TTC549 (cell line): ENCODE results near the gene MRPL37.
"Not testable (repeated sequence)": the region's sequence is repeated elsewhere in the genome, so short reads cannot be mapped to it uniquely, and the experiment has no call there.

Experiments
- FAIRE-seq: peaks from 2 replicates; lab custom pipeline; 2012; peaks lifted over from hg19 to GRCh38; lab: Jason Lieb, UNC

The MRPL37 gene

DNA sequence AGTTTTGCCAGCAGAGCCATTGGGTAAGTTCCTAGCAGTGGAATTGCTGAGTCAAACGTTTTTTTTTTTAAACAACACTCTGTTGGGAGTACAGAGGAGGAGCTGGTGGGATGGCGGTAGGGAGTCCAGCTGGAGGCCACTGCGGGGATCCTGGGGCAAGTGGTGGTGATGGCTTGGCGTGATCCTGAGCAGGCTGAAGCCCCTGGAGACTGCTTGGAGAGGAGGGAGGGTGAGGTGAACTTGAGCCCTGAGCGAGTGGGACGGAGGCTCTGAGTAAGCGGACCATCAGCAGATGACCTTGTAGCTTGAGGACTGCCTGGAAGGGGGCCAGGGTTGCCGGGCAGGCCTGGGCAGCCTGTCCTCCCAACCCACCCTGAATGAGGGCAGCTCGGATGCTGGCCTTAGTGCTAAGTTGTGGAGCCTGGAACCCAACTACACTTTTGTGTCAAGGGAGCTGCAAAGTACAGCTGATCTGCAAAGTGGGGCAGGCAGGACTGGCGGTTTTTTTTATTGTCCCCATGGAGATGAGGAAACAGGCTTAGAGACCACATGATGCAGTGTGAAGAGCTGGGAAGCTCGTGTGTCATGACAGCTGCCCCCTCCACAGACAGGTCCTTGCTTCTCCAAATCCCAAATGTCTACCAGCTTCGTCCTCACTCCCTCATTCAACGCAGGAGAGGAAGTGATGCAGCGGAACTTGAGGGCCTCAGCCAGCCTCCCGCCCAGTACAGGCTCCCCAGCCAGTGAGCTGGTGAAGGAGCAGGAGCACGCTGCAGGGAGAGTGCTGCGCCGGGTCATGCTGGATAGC, 20.2 kb downstream of the MRPL37 start:
- FAIRE-seq = no peak

DNA sequence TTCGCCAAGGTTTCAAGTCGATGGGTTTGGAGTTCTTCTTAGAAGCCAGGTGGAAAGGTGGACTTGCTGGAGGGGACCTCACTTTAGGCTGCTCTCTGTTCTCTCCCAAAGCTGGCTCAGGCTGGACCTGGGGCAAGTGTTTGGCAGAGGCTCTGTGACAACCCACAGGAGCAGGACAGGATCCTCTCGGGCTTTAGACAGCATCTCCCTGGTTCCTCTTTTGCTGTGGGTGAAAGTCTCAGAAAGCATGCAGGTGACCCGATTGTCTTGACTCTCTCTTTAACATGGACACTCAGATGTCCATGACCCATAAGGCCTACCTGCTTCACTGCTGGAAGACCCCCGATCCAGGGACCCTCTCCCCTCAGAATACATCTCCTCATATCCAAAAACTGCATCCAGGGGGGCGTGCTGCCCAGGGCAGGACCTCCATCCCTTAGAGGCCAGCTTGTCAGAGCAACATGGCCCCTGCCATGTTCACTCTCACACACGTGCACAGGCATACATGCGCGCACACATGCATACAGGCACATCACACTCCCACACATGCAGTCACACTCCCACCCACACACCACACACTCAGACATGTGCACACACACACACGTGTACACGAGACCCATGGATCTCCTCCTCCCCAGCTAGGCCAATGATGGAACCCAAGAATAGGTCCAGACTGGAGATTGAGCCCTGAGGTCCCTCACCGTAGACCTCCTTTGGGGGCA, 21.3 kb downstream of the MRPL37 start:
- no peak for FAIRE-seq

DNA sequence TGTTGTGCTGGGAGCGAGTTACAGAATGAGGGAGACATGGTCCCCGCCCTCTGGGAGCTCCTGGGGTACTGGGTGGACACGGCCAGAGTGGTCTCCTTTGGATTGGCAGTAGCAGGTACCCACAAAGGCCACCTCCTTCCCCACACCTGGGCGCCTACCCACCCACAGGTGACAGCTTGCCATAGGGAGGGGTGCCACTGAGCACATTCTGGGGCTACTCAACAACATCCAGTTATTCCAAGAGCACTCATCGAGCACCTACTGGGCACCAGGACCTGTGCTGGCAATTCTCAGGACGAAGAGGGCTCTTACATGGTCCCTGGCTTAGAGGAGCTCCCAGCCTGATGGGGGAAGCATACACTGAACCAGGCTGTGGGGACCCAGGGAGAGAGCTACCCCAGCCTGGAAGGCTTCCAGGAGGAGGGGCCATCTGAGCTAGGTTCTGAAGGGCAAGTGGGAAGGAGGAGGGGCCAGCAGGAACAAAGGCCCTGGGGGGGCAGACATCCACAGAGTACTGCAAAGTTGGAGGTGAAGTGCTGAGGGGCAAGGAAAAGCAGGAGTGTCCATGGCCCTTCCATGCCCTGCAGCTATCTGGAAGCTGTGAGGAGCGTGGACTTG, 22.0 kb downstream of the MRPL37 start:
- FAIRE-seq = no peak

DNA sequence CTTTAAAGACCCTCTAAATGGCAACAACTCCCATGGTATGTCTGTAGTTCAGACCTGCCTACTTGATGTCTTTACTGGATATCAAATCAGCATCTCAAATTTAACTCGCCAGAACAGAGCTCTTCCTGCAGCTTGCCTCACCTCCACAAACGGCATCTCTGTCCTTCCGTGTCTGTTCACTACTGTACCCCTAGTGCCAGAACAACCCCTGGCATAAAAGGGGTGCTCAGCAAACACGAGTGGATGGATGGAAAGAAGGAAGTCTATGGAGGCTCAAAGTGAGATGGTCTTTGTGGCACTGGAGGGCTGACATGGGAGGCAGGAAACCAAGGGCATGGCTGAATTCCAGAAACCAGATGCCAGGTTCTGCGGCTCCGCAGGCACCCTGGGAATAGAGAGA, 22.7 kb downstream of the MRPL37 start:
- FAIRE-seq = no peak

DNA sequence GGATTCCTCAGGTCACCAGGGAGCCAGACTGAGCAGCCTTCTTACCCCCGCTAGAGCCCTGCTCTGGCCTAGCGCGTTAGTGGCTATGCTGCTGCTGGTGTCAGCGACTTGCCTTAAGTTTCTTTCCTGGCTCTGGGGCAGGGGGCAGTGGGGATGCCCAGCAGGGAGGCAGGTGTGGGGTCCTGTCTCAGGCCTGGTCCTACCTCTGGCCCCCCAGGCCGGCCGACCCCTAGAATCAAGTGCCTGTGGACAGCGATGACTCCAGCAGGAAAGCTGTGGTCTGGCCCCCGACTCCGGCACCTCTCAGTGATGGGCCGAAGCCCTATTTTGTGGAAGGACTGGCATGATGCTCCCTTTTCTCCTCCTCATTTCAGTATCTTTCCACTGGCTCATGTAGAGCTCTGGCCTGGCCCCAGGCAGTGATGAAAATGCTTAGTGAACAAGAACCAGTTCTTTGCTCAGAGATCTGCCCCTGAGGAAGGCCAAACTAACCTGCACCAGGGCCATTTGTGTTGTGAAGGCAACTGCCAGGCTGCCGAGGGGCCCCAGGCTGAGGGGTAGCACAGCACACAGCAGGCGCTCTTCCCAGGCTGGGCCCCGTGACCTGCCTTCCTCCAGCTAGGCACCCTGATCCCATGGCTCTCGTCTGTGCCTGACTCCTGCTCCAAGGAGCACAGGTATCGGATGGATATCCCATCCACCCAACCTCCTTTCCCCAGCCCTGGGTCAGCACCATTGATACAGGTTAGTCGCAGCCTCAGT, 23.7 kb downstream of the MRPL37 start:
- FAIRE-seq = no peak

DNA sequence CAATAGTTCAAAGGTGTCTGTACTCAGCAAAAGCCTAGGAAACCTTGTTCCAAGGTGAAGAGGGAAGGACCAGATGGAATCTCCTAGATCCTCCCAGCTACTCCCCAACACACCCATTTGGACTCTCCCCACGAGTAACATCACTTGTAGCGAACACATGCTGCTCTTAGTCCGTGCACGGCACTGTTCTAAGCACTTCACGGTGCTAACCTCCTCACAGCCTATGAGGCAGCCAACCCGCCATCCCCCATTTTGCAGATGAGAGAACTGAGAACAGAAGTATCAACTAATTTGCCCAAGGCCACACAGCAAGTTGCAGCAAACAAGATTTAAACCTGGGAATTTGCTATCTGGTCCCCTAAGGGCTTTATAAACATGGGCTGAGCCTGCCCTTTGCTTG, 24.3 kb downstream of the MRPL37 start:
- no peak for FAIRE-seq

DNA sequence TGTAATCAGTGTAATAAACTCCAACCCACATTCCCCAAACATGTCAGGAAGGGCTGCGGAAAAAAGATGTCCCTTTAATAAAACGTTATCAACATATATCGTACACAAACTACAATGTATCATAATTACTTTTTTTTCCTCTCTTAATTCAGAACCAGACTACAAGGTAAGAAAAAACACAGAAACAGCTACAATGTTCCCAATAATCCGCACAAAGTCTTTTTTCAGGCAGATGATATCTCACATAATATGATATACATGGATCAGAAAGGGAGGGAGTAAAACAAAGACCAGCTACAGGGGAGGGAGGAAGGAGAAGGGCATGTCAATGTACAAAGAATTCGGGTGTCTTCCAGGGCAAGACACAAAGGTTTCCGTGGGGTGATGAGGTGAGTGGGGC, 25.4 kb downstream of the MRPL37 start:
- no peak for FAIRE-seq

DNA sequence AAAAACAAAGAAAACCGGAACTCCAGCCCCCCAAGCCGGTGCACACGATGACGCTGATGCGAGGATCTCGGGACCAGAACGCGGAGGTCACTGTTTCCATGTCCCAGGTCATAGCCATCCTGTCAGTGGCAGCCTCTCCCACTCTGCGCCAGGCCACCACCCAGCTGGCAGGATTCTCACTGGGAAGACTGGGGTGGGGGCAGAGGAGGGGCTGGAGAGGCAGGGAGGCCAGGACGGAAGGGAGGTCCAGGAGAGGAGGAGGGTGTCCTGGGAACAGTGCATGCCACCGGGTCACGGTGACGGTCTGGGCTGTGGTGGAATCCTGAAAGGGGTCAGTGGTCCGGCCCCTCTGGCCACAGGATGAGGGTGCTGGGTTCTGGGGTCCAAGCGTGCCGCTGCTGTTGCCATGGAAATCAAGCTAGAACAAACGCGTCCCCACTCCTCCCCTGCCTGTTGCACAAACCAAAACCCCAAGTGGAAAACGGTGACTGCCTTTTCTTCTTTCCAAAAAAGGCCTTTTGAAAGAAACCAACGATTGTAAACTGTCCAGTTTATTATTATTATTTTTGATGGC, 26.1 kb downstream of the MRPL37 start:
- FAIRE-seq = no peak

DNA sequence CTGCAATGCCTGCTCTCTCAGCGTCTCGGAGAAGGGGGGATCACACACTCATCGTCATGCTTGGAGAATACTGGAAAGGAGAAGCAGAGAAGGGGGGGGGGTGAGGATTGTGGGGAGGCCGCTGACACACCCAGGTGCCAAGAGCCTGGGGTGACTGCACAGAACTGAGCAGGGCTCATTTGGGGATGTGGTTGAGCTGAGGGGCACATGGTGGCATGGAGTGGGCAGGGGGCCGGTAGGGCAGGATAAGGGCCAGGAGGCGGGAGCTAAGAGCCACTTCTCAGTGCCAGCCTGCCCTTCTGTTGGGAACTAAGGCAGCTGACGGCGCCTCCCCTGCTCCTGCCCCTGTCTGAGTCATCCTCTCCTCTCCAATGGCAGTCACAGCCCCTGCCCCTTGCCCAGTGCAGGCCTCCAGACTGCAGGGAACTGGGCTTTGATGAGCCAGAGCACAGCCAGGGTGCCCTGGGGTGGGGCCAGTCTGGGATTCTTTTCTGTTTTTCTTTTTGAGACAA, 27.2 kb downstream of the MRPL37 start:
- no peak for FAIRE-seq

DNA sequence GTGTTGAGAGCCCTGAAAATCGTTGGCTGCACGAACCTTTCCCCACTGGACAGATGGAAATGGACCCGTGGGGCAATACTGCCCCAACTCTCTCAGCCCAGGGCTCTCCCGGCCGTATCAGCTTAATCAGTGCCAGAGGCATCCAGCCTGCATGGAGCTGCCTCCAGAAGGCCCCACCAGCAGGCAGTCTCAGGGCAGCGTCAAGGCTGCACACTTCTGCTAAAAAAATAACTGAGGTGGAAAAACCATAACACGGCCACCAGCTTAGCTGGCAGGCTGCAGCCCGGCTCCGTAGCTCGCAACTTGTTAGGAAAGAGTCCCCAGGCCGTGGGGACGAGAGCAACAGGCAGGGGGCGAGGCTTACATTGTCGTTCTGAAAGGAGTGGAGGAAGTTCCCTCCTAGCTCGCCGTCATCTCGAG, 27.9 kb downstream of the MRPL37 start:
- no peak for FAIRE-seq

DNA sequence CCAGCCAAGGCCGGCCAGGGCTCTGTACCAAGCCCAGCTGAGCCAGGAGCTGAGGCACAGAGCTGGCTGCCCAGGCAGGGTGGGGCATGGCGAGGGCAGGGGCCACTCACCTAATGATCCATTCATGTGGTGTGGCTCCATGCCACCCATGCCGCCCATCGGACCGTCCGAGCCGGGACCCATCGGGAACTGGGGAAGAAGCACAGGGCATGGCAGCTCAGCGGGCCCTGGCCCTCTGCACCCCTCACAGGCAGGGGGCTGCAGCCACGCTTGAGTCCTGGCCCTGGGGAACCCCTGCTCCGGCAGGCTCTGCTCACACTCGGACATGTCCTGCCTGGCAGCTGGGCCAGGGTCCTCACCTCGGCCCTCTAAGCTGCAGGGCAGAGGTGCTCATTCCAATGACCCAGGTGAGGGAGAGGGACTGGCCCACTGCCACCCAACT, 28.7 kb downstream of the MRPL37 start:
- no peak for FAIRE-seq

DNA sequence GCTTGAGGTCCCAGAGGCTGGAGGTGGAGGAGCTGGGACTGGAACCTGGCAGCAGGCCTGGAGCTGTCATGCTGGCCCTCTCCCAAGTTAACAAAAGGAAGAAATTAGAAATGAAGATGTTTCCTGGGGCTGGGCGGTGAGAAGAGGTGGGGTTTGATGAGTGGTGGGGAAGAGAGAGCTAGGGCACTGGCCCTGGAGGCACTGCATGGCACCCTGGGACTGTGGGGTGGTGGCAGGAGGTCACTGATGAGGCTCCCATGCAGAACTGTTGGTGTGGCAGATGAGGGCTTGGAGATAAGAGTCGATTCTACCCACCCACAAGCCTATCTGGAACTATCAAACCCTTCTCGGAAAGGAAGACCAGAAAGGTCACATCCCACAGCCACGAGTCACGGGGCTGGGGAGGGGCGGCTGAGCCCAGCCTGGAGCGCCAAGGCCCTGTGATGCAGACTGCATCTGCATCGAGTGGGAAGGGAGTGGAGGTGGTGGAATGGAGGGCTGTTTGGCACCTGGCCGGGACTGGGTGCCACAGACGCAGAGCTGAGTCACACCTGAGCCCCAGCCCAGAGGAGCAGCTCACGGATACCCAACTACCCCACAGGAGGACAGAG, 29.4 kb downstream of the MRPL37 start:
- no peak for FAIRE-seq

DNA sequence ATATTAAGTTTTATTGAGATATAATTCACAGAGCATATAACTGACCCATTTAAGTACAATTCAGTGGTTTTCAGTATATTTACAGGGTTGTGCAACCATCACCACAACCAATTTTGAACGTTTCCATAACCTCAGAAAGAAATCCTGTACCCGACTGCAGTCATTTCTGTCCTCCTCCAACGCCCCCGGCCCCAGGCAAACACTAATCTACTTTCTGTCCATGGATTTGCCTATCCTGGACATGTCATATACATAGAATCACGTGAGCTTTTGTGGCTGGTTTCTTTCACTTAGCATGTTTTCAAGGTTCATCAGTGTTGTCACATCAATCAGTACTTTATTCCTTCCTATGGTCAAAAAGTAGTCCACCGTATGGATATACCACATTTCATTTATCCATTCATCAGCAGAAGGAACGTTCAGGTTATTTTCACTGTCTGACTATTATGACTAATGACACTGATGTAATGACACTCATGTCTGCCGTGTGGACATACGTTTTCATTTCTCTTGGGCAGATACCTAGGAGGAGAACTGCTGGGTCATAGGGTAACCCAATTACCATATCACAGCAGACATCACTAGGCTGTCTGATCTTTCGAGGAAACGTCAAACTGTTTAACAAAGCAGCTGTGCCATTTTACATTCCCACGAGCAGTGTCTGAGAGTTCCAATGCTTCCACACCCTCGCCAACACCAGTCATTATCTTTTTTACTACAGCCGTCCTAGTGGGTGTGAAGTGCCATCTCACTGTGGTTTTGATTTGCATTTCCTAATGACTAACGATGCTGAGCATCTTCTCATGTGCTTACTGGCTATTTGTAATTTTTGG, 30.8 kb downstream of the MRPL37 start:
- FAIRE-seq = no peak

DNA sequence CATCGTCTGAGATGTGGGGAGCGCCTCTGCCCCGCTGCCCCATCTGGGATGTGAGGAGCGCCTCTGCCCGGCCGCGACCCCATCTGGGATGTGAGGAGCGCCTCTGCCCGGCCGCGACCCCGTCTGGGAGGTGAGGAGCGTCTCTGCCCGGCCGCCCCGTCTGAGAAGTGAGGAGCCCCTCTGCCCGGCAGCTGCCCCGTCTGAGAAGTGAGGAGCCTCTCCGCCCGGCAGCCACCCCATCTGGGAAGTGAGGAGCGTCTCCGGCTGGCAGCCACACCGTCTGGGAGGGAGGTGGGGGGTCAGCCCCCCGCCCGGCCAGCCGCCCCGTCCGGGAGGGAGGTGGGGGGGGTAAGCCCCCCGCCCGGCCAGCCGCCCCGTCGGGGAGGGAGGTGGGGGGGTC, 33.2 kb downstream of the MRPL37 start:
- FAIRE-seq = not testable (repeated sequence)

DNA sequence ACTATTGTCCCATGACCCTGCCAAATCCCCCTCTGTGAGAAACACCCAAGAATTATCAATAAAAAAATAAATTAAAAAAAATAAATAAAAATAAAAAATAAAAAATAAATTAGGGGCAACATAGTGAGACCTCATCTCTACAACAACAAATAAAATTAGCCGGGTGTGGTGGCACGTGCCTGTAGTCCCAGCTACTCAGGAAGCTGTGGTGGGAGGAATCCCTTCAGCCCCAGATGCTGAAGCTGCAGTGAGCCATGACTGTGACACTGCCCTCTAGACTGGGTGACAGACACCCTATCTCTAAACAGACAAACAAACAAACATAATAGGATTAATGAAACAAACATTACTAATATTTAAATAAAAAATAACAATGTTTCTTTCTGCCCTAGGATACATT, 34.3 kb downstream of the MRPL37 start:
- FAIRE-seq = no peak

DNA sequence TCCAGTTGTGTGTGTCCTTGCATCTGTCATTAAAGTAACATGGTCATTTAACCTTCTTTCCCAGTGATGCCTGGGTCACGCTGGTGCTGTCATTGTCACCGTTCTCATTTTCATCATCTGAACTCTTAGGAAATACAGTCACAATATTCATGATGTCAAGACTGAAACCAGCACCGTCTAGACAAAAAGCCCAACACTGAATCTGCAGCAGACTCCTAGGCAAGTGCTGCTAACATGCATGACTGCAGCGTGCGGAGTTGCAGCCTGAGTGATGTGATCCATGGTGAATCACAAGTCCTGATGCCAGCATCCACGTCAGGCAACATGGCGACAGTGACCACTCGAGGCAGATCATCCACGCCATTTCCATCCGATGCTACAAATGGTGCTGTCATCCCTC, 37.6 kb downstream of the MRPL37 start:
- no peak for FAIRE-seq

DNA sequence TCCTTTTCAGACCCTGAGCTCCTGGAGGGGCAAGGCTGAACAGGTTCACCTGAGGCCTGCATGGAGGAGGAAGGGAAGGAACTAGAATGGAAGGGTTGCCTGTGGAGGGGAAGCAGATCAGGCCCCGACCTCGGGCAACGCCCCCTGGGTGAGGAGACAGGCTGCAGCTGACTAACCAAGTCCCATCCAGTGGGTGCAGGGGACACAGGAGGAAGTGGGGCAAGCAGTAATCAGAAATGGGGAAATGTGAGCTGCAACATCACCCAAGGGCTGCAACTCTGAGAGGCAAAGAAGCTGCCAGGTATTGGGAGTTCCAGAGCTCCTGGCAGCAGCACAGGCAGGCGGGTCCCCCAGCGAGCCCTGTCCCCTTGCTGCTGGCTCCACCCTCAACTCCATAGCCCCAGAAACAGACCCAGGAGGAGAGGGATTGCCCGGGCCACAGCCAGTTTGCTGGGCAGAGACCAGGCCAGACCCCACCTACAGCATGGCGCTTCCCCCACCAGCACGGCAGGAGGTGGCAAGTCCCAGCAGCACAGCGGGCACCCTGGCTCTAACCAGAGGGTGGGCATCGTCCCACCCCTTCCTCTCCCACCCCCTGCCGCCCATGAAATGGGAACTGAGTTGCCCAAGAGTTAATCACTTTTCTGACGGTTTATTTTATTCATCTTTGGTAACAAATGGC, 38.5 kb downstream of the MRPL37 start:
- no peak for FAIRE-seq

DNA sequence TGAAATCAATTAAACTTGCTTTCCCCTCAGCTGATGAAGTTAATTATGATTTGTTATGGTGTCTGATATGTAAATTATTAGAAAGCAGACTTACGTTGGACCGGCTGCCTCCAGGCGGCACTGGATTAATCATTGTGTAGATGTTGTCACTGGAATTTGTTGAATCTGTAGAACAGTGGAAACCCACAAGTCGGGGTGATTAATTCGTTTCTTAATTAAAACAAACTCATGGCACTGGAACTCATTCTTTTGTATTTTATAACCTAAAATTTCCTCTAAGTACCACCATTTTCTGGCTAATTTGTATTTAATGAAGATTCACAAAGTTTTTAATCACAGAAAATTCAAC, 39.0 kb downstream of the MRPL37 start:
- no peak for FAIRE-seq

DNA sequence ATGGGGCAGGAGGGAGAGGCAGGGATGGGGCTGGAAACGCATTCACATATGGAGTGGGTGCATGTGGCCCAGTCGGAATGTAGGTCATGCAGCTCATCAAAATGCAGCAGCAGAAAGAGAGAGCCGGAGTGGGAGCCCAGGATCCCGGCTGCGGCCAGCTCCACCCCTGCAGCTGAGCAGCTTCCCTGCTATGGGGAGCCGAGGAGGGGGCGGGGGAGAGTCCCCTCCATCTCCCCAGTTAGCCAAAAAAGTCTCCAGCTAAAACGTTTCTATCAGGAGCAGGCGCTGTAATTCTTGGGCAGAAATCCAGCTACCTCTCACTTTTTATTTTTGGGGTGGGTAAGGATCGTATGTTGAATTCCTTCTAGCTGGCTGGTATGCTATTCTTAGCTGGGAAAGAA, 39.7 kb downstream of the MRPL37 start:
- FAIRE-seq = no peak

DNA sequence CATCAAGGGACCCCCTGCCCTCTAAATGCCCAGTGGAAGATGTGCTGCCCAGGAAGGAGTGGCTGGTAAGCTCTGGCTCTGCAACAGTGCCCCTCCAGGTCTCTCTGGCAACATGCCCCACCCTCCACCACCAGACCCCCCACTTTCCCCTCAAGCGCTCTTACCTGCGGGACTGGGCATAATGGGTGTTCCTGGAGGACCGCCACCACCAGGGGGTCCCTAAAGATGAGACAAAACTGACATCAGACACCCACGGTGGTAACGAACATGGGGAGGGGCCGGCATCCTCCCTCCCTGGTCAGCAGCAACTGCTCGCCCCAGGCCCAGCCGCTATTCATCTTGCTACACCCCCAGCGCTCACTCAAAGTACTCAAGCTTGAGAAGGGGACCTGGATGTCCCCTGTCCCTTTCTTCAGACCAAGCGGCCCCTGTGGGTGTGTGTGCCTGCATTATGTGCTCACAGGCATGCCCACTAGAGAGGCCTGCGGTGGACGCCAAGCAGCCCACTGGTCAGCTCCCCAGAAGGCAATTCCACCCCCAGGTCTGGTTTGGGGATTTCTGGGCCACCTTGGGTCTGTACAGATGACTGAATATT, 40.9 kb downstream of the MRPL37 start:
- no peak for FAIRE-seq
